ENCODE results near the gene GPR157.

The GPR157 gene

GRCh38 chr1:9085306-9085940, 43.5 kb downstream of the GPR157 start:
- ATAC-seq: no peak
- no peak for TF ChIP-seq SNAI2 (CRISPR knock-in tag; IDR thresholded peaks at IDR 0.05)
- no peak for TF ChIP-seq CREB5 (CRISPR knock-in tag; IDR thresholded peaks at IDR 0.05; ENCODE audit: low read depth)
- TF ChIP-seq TSHZ2 (CRISPR knock-in tag; IDR thresholded peaks at IDR 0.05): no peak

GRCh38 chr1:9084906-9085305, 44.0 kb downstream of the GPR157 start:
- no peak for ATAC-seq
- no peak for TF ChIP-seq TSHZ2 (CRISPR knock-in tag; IDR thresholded peaks at IDR 0.05)
- no peak for TF ChIP-seq CREB5 (CRISPR knock-in tag; IDR thresholded peaks at IDR 0.05; ENCODE audit: low read depth)
- no peak for TF ChIP-seq PPARA (CRISPR knock-in tag; IDR thresholded peaks at IDR 0.05; ENCODE audit: borderline replicate concordance)
- no peak for TF ChIP-seq TOX (CRISPR knock-in tag; IDR thresholded peaks at IDR 0.05; ENCODE audit: borderline replicate concordance)
- no peak for TF ChIP-seq ZNF8 (CRISPR knock-in tag; IDR thresholded peaks at IDR 0.05)
- no peak for TF ChIP-seq BACH2 (CRISPR knock-in tag; IDR thresholded peaks at IDR 0.05; ENCODE audit: borderline replicate concordance)
- TF ChIP-seq CSRNP3 (CRISPR knock-in tag; IDR thresholded peaks at IDR 0.05): no peak
- TF ChIP-seq OSR1 (CRISPR knock-in tag; IDR thresholded peaks at IDR 0.05): no peak
- no peak for TF ChIP-seq ZNF565 (CRISPR knock-in tag; conservative IDR thresholded peaks at IDR 0.05; ENCODE audit: low read depth)
- no peak for TF ChIP-seq ZNF70 (CRISPR knock-in tag; IDR thresholded peaks at IDR 0.05)
- TF ChIP-seq ZFP30 (CRISPR knock-in tag; IDR thresholded peaks at IDR 0.05): no peak
- TF ChIP-seq RARB (CRISPR knock-in tag; IDR thresholded peaks at IDR 0.05): no peak

GRCh38 chr1:9081473-9081872, 47.4 kb downstream of the GPR157 start:
- TF ChIP-seq ZFP30 (CRISPR knock-in tag; IDR thresholded peaks at IDR 0.05) (no peak), ESRRG (CRISPR knock-in tag; IDR thresholded peaks at IDR 0.05) (no peak)
- ATAC-seq: no peak

GRCh38 chr1:9080705-9081291, 48.1 kb downstream of the GPR157 start:
- ATAC-seq: no peak
- no peak for TF ChIP-seq ZNF8 (CRISPR knock-in tag; IDR thresholded peaks at IDR 0.05)
- no peak for TF ChIP-seq PPARA (CRISPR knock-in tag; IDR thresholded peaks at IDR 0.05; ENCODE audit: borderline replicate concordance)
- TF ChIP-seq ZNF565 (CRISPR knock-in tag; conservative IDR thresholded peaks at IDR 0.05; ENCODE audit: low read depth): no peak
- no peak for TF ChIP-seq ARNTL (CRISPR knock-in tag; IDR thresholded peaks at IDR 0.05; ENCODE audit: borderline replicate concordance, low read depth)
- no peak for TF ChIP-seq CSDC2 (CRISPR knock-in tag; IDR thresholded peaks at IDR 0.05)
- TF ChIP-seq ZFP30 (CRISPR knock-in tag; IDR thresholded peaks at IDR 0.05): no peak
- no peak for TF ChIP-seq TOX (CRISPR knock-in tag; IDR thresholded peaks at IDR 0.05; ENCODE audit: borderline replicate concordance)
- TF ChIP-seq OSR1 (CRISPR knock-in tag; IDR thresholded peaks at IDR 0.05): no peak
- no peak for TF ChIP-seq ZC3H10 (CRISPR knock-in tag; IDR thresholded peaks at IDR 0.05)
- no peak for TF ChIP-seq ESRRG (CRISPR knock-in tag; IDR thresholded peaks at IDR 0.05)
- TF ChIP-seq RARB (CRISPR knock-in tag; IDR thresholded peaks at IDR 0.05): no peak
- no peak for TF ChIP-seq PATZ1 (CRISPR knock-in tag; IDR thresholded peaks at IDR 0.05; ENCODE audit: borderline replicate concordance)
